ENCODE measurements around the gene UPF1.

DNA sequence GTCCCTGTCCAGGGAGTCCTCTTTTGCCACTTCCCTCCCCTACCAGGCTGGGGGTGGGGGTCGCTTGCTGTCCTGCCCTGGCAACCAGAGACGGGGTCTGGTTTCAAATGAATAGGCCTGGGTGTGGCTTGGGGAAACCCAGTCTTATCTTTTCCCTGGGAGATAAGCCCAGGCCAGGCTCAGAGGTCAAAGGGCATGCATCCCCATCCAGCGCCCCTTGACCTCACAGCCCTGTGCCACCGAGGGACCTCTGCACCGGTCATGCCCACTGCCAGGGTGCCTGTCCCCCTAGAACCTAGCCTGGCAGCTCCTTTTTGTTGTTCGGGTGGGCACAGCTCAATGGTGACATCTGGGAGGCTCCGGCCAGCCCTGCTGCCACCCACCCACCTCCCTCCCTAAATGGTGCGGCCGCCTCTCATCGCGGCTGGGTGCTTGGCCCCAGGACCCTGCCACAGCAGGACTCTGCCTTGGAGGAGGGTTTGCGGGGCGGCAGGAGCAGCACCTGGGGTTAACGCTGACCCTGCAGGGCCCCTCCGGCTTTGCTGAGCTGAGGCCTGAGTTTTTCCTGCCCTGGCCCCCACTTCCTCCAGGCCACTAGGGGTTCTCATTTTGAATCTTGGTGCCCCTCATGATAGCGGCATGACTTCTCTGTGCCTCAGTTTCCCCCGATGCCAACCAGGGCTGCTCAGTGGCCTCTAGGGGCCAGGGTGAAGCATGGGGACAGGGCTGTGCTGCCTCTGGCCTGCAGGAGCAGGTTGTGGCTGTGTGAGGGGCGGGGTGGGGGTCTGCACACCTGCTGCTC lies 67.0 kb downstream of the UPF1 start:
- TF ChIP-seq, protein P1, sequence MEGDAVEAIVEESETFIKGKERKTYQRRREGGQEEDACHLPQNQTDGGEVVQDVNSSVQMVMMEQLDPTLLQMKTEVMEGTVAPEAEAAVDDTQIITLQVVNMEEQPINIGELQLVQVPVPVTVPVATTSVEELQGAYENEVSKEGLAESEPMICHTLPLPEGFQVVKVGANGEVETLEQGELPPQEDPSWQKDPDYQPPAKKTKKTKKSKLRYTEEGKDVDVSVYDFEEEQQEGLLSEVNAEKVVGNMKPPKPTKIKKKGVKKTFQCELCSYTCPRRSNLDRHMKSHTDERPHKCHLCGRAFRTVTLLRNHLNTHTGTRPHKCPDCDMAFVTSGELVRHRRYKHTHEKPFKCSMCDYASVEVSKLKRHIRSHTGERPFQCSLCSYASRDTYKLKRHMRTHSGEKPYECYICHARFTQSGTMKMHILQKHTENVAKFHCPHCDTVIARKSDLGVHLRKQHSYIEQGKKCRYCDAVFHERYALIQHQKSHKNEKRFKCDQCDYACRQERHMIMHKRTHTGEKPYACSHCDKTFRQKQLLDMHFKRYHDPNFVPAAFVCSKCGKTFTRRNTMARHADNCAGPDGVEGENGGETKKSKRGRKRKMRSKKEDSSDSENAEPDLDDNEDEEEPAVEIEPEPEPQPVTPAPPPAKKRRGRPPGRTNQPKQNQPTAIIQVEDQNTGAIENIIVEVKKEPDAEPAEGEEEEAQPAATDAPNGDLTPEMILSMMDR (IDR thresholded peaks at IDR 0.05) = no peak
- no peak for TF ChIP-seq POLR2A (IDR thresholded peaks at IDR 0.05)
